IMR-90 (cell line): Measurements from ENCODE around the gene LRP1B. TPM values are rescaled to one million over a fixed set of nuclear protein-coding genes. Genes with fewer than 3 reads are reported as not detected.

Experiments
- ATAC-seq: fragments of 200-7000 bp; cut with Tn5 transposase; 2 replicates; pipeline ENCODE4 v1.9.1; 2020; ENCODE audit warnings: low read depth, mild to moderate bottlenecking, moderate library complexity
- BruUV-seq: library from RNA; stranded (reverse); fragments of 400-500 nt; replicated peaks from 2 replicates; lab custom pipeline; 2021; lab: Mats Ljungman, UMichigan
- CTCF ChIA-PET: fragments of 300-600 bp; formaldehyde crosslinking; extraction: SDS; loops from one replicate; lab custom pipeline; 2021; ENCODE audit warnings: antibody characterized with exemption; lab: Yijun Ruan, JAX
- POLR2A ChIA-PET: fragments of 300-600 bp; sonication (Branson Sonifier 250); formaldehyde crosslinking; loops from one replicate; lab custom pipeline; 2022; ENCODE audit warnings: antibody characterized with exemption; ENCODE audit not compliant: unreplicated experiment; lab: Charles Lee
- DNase-seq: peaks from one replicate; pipeline ENCODE4 v3.0.0; 2013
- H2AFZ ChIP-seq: replicated peaks from 2 replicates; pipeline ENCODE3; 2013; ENCODE audit warnings: low read length, mild to moderate bottlenecking; ENCODE audit not compliant: poor library complexity
- H2AK5ac ChIP-seq: 2 replicates; pipeline ENCODE4 v1.6.1; 2013; ENCODE audit warnings: low read depth, low read length, inconsistent platforms
- H2AK9ac ChIP-seq: replicated peaks from 2 replicates; pipeline ENCODE3; 2013; ENCODE audit warnings: mild to moderate bottlenecking, low read depth, low read length, moderate library complexity; ENCODE audit not compliant: poor library complexity
- H2BK120ac ChIP-seq: 2 replicates; pipeline ENCODE4 v1.6.1; 2013; ENCODE audit warnings: low read depth, low read length, inconsistent platforms
- H2BK15ac ChIP-seq: 3 replicates; pipeline ENCODE4 v1.6.1; 2013; ENCODE audit warnings: low read depth, low read length, inconsistent platforms
- H2BK20ac ChIP-seq: 2 replicates; pipeline ENCODE4 v1.6.1; 2013; ENCODE audit warnings: low read depth, mild to moderate bottlenecking, inconsistent platforms, low read length, moderate library complexity
- H2BK5ac ChIP-seq: 2 replicates; pipeline ENCODE4 v1.6.1; 2013; ENCODE audit warnings: mild to moderate bottlenecking, low read depth, low read length, inconsistent platforms; ENCODE audit not compliant: poor library complexity, severe bottlenecking
- H3K14ac ChIP-seq: replicated peaks from 2 replicates; pipeline ENCODE4 v1.6.1; 2013; ENCODE audit warnings: low read depth, low read length, inconsistent platforms
- H3K18ac ChIP-seq: 2 replicates; pipeline ENCODE4 v1.6.1; 2013; ENCODE audit warnings: low read depth, low read length, control low read depth
- H3K23ac ChIP-seq: 2 replicates; pipeline ENCODE4 v1.6.1; 2013; ENCODE audit warnings: low read depth, low read length, inconsistent platforms
- H3K27ac ChIP-seq: 2 replicates; pipeline ENCODE4 v1.5.1; 2013; ENCODE audit warnings: mild to moderate bottlenecking, control low read depth, low read length; ENCODE audit not compliant: insufficient read depth
- H3K27me3 ChIP-seq: 2 replicates; pipeline ENCODE4 v1.6.1; 2013; ENCODE audit warnings: low read length; ENCODE audit not compliant: control insufficient read depth, insufficient read depth
- H3K36me3 ChIP-seq: 2 replicates; pipeline ENCODE4 v1.6.1; 2013; ENCODE audit warnings: low read length, mixed read lengths; ENCODE audit not compliant: control insufficient read depth, insufficient read depth
- H3K4ac ChIP-seq: 2 replicates; pipeline ENCODE4 v1.6.1; 2013; ENCODE audit warnings: low read depth, low read length, inconsistent platforms
- H3K4me1 ChIP-seq: 2 replicates; pipeline ENCODE4 v1.6.1; 2013; ENCODE audit warnings: low read length, mixed read lengths; ENCODE audit not compliant: control insufficient read depth, insufficient read depth
- H3K4me2 ChIP-seq: 2 replicates; pipeline ENCODE4 v1.6.1; 2013; ENCODE audit warnings: low read depth, mild to moderate bottlenecking, control low read depth, low read length, moderate library complexity
- H3K4me3 ChIP-seq: 2 replicates; pipeline ENCODE4 v1.5.1; 2013; ENCODE audit warnings: low read depth, mild to moderate bottlenecking, control low read depth, low read length, moderate library complexity; ENCODE audit not compliant: insufficient read depth
- H3K56ac ChIP-seq: 2 replicates; pipeline ENCODE4 v1.6.1; 2013; ENCODE audit warnings: low read length, inconsistent platforms; ENCODE audit not compliant: insufficient read depth; ENCODE audit errors: extremely low read depth
- H3K79me1 ChIP-seq, 2 experiments: 2 replicates each; pipeline ENCODE4 v1.6.1; 2013; ENCODE audit warnings: low read length in 2 of 2, inconsistent platforms in 1 of 2, low read depth in 1 of 2
- H3K9ac ChIP-seq: 2 replicates; pipeline ENCODE4 v1.6.1; 2013; ENCODE audit warnings: low read depth, low read length, control low read depth
- H3K9me1 ChIP-seq: 2 replicates; pipeline ENCODE4 v1.6.1; 2013; ENCODE audit warnings: low read length, inconsistent platforms; ENCODE audit not compliant: insufficient read depth
- H3K9me3 ChIP-seq: 2 replicates; pipeline ENCODE4 v1.6.1; 2013; ENCODE audit warnings: low read length; ENCODE audit not compliant: control insufficient read depth, insufficient read depth
- H4K20me1 ChIP-seq: 2 replicates; pipeline ENCODE4 v1.6.1; 2013; ENCODE audit warnings: low read length, inconsistent platforms; ENCODE audit not compliant: insufficient read depth
- H4K5ac ChIP-seq: 2 replicates; pipeline ENCODE4 v1.6.1; 2013; ENCODE audit warnings: mild to moderate bottlenecking, low read depth, low read length, control low read depth
- H4K8ac ChIP-seq, 2 experiments: 2 replicates each; pipeline ENCODE4 v1.6.1; 2013; ENCODE audit warnings: low read depth in 2 of 2, low read length in 2 of 2, control low read depth in 1 of 2, inconsistent platforms in 1 of 2
- H4K91ac ChIP-seq: 2 replicates; pipeline ENCODE4 v1.6.1; 2013; ENCODE audit warnings: low read depth, low read length, inconsistent platforms; ENCODE audit not compliant: insufficient read depth
- BHLHE40 ChIP-seq: fragments of 150-350 bp; IDR thresholded peaks from 2 replicates; pipeline ENCODE4 v1.6.1; 2016; ENCODE audit warnings: mild to moderate bottlenecking, low read depth, low read length
- CEBPB ChIP-seq: IDR thresholded peaks from 2 replicates; pipeline ENCODE4 v1.6.1; 2012; ENCODE audit warnings: low read depth, low read length, improper control_type of control experiment
- CHD1 ChIP-seq: IDR thresholded peaks from 2 replicates; pipeline ENCODE4 v1.6.1; 2012; ENCODE audit warnings: low read depth, low read length, improper control_type of control experiment
- CTCF ChIP-seq: conservative IDR thresholded peaks from 2 replicates; pipeline ENCODE4 v1.5.1; 2012; ENCODE audit warnings: mild to moderate bottlenecking, low read depth, low read length, improper control_type of control experiment
- ELK1 ChIP-seq: fragments of 150-350 bp; IDR thresholded peaks from 2 replicates; pipeline ENCODE4 v1.6.1; 2016; ENCODE audit warnings: low read depth, mild to moderate bottlenecking, low read length, moderate library complexity, borderline replicate concordance
- FOS ChIP-seq: fragments of 150-350 bp; IDR thresholded peaks from 2 replicates; pipeline ENCODE4 v1.6.1; 2016; ENCODE audit warnings: low read depth, low read length
- MAFK ChIP-seq: IDR thresholded peaks from 2 replicates; pipeline ENCODE4 v1.6.1; 2012; ENCODE audit warnings: low read depth, low read length, improper control_type of control experiment
- MAZ ChIP-seq: IDR thresholded peaks from 2 replicates; pipeline ENCODE4 v1.6.1; 2012; ENCODE audit warnings: low read depth, mild to moderate bottlenecking, low read length, improper control_type of control experiment, moderate library complexity, borderline replicate concordance
- MXI1 ChIP-seq: IDR thresholded peaks from 2 replicates; pipeline ENCODE4 v1.6.1; 2012; ENCODE audit warnings: low read depth, mild to moderate bottlenecking, low read length, moderate library complexity, borderline replicate concordance
- NFE2L2 ChIP-seq: fragments of 150-350 bp; IDR thresholded peaks from 2 replicates; pipeline ENCODE4 v1.6.1; 2016; ENCODE audit warnings: low read depth, mild to moderate bottlenecking, low read length
- POLR2A ChIP-seq: IDR thresholded peaks from 2 replicates; pipeline ENCODE4 v1.6.1; 2012; ENCODE audit warnings: mild to moderate bottlenecking, low read depth, low read length
- RAD21 ChIP-seq: IDR thresholded peaks from 2 replicates; pipeline ENCODE4 v1.6.1; 2012; ENCODE audit warnings: low read length, improper control_type of control experiment
- RCOR1 ChIP-seq: IDR thresholded peaks from 2 replicates; pipeline ENCODE4 v1.6.1; 2012; ENCODE audit warnings: mild to moderate bottlenecking, low read length, improper control_type of control experiment; ENCODE audit not compliant: insufficient replicate concordance
- RFX5 ChIP-seq: IDR thresholded peaks from 2 replicates; pipeline ENCODE4 v1.8.0; 2012; ENCODE audit warnings: low read depth, mild to moderate bottlenecking, low read length, moderate library complexity
- SMC3 ChIP-seq: fragments of 150-350 bp; IDR thresholded peaks from 2 replicates; pipeline ENCODE4 v1.6.1; 2016; ENCODE audit warnings: low read depth, mild to moderate bottlenecking, antibody characterized with exemption, low read length, moderate library complexity
- USF2 ChIP-seq: fragments of 150-350 bp; IDR thresholded peaks from 2 replicates; pipeline ENCODE4 v1.6.1; 2017; ENCODE audit warnings: mild to moderate bottlenecking, antibody characterized with exemption, low read length, low read depth
- WGBS, 2 experiments: methylation state at CpG; one replicate each; pipeline versions ENCODE4 v1.1.5 to v1.1.7; 2013; ENCODE audit warnings: missing lambda C conversion rate in 2 of 2; ENCODE audit not compliant: insufficient read length in 1 of 2; ENCODE audit errors: extremely low coverage in 2 of 2; 5-methylcytosine and 5-hydroxymethylcytosine counted together
- dilution Hi-C: fragments of 300-500 bp; cut with HindIII; formaldehyde crosslinking; loops from one replicate; pipeline ENCODE4 v1.14.3; 2018; ENCODE audit warnings: low sequenced_read_pairs; ENCODE audit not compliant: unreplicated experiment
- in situ Hi-C: fragments of 300-500 bp; cut with MboI; formaldehyde crosslinking; loops from 3 replicates; pipeline ENCODE4 v1.14.3; 2019; ENCODE audit warnings: low sequenced_read_pairs, inconsistent platforms, mixed read lengths
- intact Hi-C: fragments of 100-400 bp; cut with micrococcal nuclease; formaldehyde crosslinking; loops from 2 replicates; pipeline ENCODE4 v1.10.0; 2022
- polyA plus RNA-seq, 3 experiments: library from polyadenylated mRNA; depleted of rRNA; stranded (reverse); fragments of >200 nt; gene quantifications; 2 replicates each; pipeline ENCODE4 v1.2.3, GENCODE V29; 2012; ENCODE audit warnings: low replicate concordance in 1 of 3
- total RNA-seq: library from RNA; depleted of rRNA; stranded (reverse); fragments of >200 nt; gene quantifications from 2 replicates; pipeline ENCODE4 v1.2.3, GENCODE V29; 2012

Gene LRP1B
- total and polyA plus RNA-seq, 2 of the 4 experiments (the other 2 are of a cell fraction): under 0.01 to 0.02 TPM

GRCh38 chr2:141723814-141724213, 407.0 kb downstream of the LRP1B start:
- Histone ChIP-seq H4K20me1 (no peaks in the 10 kb centered on the region), H3K14ac (no peak overlapping the region), H2AK5ac (no peak overlapping the region), H3K9me1 (no peaks in the 10 kb centered on the region), H3K36me3 (no peaks in the 10 kb centered on the region), H2BK5ac (no peak overlapping the region), H4K5ac (no peak overlapping the region), H3K27ac (no peak overlapping the region), H3K4ac (no peak overlapping the region), H3K27me3 (no peaks in the 10 kb centered on the region), H2AFZ (no peak overlapping the region), H3K56ac (no peak overlapping the region), H3K9ac (no peak overlapping the region), H3K4me1 (no peaks in the 10 kb centered on the region), H2BK120ac (no peak overlapping the region), H2BK15ac (no peak overlapping the region), H4K8ac (no peak overlapping the region), H4K91ac (no peak overlapping the region), H3K79me1 (no peaks in the 10 kb centered on the region), H3K9me3 (peaks cover 1% of the 10 kb centered on the region; the same call in 1 of the 2 replicates), H3K4me3 (no peak overlapping the region), H3K18ac (no peak overlapping the region), H2AK9ac (no peak overlapping the region), H3K4me2 (no peak overlapping the region), H2BK20ac (no peak overlapping the region), H3K23ac (no peak overlapping the region)
- TF ChIP-seq CTCF (no peak), CHD1 (no peak), ELK1 (no peak), RCOR1 (no peak), CEBPB (no peak), POLR2A (no peak), MAFK (no peak), SMC3 (no peak), USF2 (no peak), BHLHE40 (no peak), MAZ (no peak), MXI1 (no peak), RFX5 (no peak), RAD21 (no peak), FOS (no peak), NFE2L2 (no peak)
- ATAC-seq (no peak), DNase-seq (no peak)
- no TSS peak for BruUV-seq
- ChIA-PET POLR2A (no interaction called here), CTCF (no interaction called here)
- in situ Hi-C loops: no loop called here
- intact Hi-C loops: no loop called here
- dilution Hi-C loops: no loop called here
- no CpG with 5 or more reads among the region's 2 CpGs for WGBS, 2 experiments
